ENCODE results near the gene TAS1R3.

The TAS1R3 gene

DNA sequence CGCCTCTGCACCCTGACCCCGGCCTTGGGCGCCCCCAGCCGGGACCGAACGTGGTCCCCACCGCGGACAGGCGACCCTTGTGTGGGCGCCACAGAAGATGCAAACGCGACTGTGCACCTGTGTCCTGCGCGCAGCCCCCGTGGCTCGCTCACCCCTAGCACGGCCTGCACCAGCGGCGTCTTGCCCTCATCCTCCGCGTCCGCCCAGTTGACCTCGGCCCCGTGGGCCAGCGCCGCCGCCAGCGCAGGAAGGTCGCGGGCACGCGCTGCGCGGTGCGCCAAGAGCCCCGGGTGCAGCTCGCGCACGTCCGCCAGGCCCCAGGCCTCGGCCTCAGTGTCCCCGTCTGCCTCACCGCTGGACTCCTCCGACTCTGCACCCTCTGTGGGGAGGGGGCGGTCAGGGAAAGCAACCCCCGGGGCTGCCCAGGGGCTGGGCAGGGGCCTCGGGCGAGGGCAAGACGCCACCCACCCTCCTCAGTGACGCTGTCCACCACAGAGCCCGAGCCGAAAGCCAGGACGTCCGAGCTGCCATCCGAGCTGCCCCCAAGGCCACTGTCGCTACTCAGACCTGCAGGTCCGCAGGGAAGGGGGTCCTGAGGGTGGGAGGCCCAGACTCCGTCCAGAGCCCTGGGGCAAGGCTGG, 36.7 kb upstream of the TAS1R3 start:
- no peak for TF ChIP-seq GABPA (IDR thresholded peaks at IDR 0.05; ENCODE audit: low read depth)
- TF ChIP-seq POLR2AphosphoS5 (IDR thresholded peaks at IDR 0.05; ENCODE audit: low read depth), result no peak
- TF ChIP-seq SPI1 (IDR thresholded peaks at IDR 0.05; ENCODE audit: borderline replicate concordance, low read depth), result no peak
- TF ChIP-seq, protein P1, sequence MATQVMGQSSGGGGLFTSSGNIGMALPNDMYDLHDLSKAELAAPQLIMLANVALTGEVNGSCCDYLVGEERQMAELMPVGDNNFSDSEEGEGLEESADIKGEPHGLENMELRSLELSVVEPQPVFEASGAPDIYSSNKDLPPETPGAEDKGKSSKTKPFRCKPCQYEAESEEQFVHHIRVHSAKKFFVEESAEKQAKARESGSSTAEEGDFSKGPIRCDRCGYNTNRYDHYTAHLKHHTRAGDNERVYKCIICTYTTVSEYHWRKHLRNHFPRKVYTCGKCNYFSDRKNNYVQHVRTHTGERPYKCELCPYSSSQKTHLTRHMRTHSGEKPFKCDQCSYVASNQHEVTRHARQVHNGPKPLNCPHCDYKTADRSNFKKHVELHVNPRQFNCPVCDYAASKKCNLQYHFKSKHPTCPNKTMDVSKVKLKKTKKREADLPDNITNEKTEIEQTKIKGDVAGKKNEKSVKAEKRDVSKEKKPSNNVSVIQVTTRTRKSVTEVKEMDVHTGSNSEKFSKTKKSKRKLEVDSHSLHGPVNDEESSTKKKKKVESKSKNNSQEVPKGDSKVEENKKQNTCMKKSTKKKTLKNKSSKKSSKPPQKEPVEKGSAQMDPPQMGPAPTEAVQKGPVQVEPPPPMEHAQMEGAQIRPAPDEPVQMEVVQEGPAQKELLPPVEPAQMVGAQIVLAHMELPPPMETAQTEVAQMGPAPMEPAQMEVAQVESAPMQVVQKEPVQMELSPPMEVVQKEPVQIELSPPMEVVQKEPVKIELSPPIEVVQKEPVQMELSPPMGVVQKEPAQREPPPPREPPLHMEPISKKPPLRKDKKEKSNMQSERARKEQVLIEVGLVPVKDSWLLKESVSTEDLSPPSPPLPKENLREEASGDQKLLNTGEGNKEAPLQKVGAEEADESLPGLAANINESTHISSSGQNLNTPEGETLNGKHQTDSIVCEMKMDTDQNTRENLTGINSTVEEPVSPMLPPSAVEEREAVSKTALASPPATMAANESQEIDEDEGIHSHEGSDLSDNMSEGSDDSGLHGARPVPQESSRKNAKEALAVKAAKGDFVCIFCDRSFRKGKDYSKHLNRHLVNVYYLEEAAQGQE (IDR thresholded peaks at IDR 0.05; ENCODE audit: insufficient replicate concordance, low read depth), result no peak
- TF ChIP-seq, protein P2, sequence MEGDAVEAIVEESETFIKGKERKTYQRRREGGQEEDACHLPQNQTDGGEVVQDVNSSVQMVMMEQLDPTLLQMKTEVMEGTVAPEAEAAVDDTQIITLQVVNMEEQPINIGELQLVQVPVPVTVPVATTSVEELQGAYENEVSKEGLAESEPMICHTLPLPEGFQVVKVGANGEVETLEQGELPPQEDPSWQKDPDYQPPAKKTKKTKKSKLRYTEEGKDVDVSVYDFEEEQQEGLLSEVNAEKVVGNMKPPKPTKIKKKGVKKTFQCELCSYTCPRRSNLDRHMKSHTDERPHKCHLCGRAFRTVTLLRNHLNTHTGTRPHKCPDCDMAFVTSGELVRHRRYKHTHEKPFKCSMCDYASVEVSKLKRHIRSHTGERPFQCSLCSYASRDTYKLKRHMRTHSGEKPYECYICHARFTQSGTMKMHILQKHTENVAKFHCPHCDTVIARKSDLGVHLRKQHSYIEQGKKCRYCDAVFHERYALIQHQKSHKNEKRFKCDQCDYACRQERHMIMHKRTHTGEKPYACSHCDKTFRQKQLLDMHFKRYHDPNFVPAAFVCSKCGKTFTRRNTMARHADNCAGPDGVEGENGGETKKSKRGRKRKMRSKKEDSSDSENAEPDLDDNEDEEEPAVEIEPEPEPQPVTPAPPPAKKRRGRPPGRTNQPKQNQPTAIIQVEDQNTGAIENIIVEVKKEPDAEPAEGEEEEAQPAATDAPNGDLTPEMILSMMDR (IDR thresholded peaks at IDR 0.05; ENCODE audit: insufficient read depth, low read length), result no peak
- no peaks in the 10 kb centered on the region for H3K27me3 ChIP-seq (ENCODE audit: insufficient read depth, poor library complexity, severe bottlenecking)
- no peak overlapping the region for H3K27ac ChIP-seq (replicated peaks)
- no peak overlapping the region for H3K4me3 ChIP-seq (replicated peaks; ENCODE audit: insufficient read depth, low read length)
- DNase-seq (ENCODE audit: low read depth in 1 of 2, low spot score in 1 of 2), result no peak

DNA sequence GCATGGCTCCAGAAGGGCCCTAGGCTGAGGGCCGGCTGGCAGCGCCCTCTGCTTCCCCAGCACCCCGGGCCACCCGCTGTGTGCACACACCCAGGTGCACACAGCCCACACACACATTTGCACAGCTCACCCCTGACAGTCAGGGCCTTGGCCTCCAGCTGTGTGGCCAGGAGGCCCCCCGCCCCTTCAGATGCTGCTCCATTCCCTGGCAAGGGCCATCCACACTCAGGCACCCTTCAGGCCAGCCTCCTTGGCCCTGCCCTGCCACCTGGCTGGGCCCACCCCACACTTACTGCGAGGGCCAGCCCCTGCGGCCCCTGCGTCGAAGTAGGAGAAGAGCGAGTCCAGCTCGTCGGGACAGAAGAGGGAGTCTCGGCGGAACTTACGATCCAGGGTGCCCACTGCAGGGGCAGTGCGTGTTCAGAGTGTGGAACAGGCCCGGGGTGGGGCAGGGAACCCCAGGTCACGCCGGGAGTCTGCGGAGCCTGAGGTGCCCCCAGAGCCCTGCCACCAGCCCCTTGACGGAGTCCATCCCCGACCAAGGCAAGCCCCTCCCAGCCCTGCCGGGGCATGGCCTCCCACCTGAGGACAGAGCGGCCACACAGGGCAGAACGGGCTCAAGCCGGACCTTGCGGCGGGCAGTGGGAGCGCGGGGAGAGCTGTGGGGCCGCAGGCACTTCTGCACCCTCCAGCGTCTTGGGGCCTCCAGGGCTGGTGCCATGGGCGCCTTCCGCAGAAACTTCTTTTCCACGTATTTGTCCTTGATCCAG, 35.7 kb upstream of the TAS1R3 start:
- Histone ChIP-seq H3K4me3 (replicated peaks; ENCODE audit: insufficient read depth, low read length) (no peak overlapping the region), H3K27ac (replicated peaks) (no peak overlapping the region), H3K27me3 (ENCODE audit: insufficient read depth, poor library complexity, severe bottlenecking) (no peaks in the 10 kb centered on the region)
- DNase-seq (ENCODE audit: low read depth in 1 of 2, low spot score in 1 of 2), result no peak
- TF ChIP-seq, protein P1 (IDR thresholded peaks at IDR 0.05; ENCODE audit: insufficient replicate concordance, low read depth), result no peak
- no peak for TF ChIP-seq GABPA (IDR thresholded peaks at IDR 0.05; ENCODE audit: low read depth)
- no peak for TF ChIP-seq POLR2AphosphoS5 (IDR thresholded peaks at IDR 0.05; ENCODE audit: low read depth)
- TF ChIP-seq SPI1 (IDR thresholded peaks at IDR 0.05; ENCODE audit: borderline replicate concordance, low read depth), result no peak
- TF ChIP-seq, protein P2 (IDR thresholded peaks at IDR 0.05; ENCODE audit: insufficient read depth, low read length), result no peak

DNA sequence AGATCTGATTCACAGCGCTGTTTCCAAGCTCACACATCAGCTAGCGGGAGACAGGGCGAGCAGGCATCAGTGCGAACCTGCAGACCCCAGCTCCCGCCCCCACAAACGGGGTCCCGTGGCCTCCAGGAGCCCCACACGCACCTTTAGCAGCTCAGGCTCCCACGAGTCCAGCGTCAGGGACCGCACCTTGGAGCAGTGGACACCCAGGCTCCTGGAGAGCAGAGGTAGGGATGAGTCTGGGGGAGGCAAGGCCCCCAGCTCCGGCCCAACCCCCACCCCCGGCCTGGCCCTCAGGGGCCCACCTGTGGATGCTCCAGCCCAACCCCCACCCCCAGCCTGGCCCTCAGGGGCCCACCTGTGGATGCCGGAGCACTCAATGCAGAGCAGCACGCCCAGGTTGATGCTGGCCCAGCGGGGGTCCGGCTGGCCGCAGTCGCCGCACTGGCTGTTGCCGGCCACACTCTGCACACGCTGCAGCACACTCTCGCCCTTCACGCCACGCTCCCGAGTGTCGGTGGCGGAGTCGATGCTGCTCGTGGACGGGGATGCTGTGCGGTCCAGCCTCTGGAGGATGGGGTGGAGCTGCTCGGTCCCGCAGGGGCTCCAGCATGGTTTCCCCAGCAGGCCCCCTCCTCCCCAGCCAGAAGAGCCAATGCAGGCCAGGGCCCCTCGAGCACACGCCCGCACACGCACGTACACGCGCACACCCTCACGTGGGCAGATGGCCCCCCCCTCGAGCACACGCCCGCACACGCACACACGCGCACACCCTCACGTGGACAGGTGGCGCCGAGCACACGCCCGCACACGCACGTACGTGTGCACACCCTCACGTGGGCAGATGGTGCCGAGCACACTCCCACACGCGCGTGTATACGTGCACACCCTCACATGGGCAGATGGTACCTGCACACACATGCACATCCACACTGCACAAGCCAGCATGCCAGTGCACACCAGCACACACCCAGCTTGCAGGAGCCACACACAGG, 34.7 kb upstream of the TAS1R3 start:
- H3K27me3 ChIP-seq (ENCODE audit: insufficient read depth, poor library complexity, severe bottlenecking), result no peaks in the 10 kb centered on the region
- TF ChIP-seq, protein P1 (IDR thresholded peaks at IDR 0.05; ENCODE audit: insufficient replicate concordance, low read depth), result no peak
- TF ChIP-seq POLR2AphosphoS5 (IDR thresholded peaks at IDR 0.05; ENCODE audit: low read depth) (no peak), GABPA (IDR thresholded peaks at IDR 0.05; ENCODE audit: low read depth) (no peak), SPI1 (IDR thresholded peaks at IDR 0.05; ENCODE audit: borderline replicate concordance, low read depth) (no peak)
- TF ChIP-seq, protein P2 (IDR thresholded peaks at IDR 0.05; ENCODE audit: insufficient read depth, low read length), result no peak
- H3K4me3 ChIP-seq (replicated peaks; ENCODE audit: insufficient read depth, low read length), result no peak overlapping the region
- DNase-seq (ENCODE audit: low read depth in 1 of 2, low spot score in 1 of 2), result no peak
- H3K27ac ChIP-seq (replicated peaks), result no peak overlapping the region

Measured in HL-60 (cell line).